ENCODE results near the gene PSEN2. TPM values are rescaled to one million over a fixed set of nuclear protein-coding genes. Genes with fewer than 3 reads are reported as not detected.
A peak's percentile ranks its signal among the peaks of the same experiment; 100 is the strongest.

PSEN2 gene
- total RNA-seq, 6 donors from 2014 or later = 31.2 to 70.9 (median 37.6) TPM

DNA sequence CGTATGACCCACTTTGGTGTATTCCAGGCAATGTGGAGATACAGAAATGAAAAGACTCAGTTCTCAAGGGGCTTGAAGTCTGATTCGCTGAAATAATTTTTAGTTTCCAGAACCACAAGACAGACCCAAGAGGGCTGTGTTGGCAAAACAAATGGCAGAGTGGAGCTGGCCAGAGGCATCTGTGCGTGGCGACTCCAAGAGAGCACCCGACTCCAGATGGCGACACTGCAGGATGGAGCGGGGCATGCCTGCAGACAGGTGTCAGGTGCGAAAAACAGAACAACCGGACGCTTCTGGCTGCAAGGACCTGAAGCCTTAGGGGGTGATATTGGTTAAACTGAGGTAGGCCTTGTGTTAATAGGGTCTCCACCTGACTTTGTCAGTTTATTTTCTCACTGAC lies 38.0 kb downstream of the PSEN2 start:
- Histone ChIP-seq H3K9me3 (no peaks in the 10 kb centered on the region), H3K4me1 (no peaks in the 10 kb centered on the region), H3K36me3 (peaks cover 0 to 33% (median 3%) of the 10 kb centered on the region in 4 donors), H3K4me3 (no peak overlapping the region), H3K27ac (no peak overlapping the region), H3K27me3 (no peaks in the 10 kb centered on the region)
- 97% methylated on average over 10 of the region's 10 CpGs for WGBS, 2 donors
- TF ChIP-seq, protein P1, sequence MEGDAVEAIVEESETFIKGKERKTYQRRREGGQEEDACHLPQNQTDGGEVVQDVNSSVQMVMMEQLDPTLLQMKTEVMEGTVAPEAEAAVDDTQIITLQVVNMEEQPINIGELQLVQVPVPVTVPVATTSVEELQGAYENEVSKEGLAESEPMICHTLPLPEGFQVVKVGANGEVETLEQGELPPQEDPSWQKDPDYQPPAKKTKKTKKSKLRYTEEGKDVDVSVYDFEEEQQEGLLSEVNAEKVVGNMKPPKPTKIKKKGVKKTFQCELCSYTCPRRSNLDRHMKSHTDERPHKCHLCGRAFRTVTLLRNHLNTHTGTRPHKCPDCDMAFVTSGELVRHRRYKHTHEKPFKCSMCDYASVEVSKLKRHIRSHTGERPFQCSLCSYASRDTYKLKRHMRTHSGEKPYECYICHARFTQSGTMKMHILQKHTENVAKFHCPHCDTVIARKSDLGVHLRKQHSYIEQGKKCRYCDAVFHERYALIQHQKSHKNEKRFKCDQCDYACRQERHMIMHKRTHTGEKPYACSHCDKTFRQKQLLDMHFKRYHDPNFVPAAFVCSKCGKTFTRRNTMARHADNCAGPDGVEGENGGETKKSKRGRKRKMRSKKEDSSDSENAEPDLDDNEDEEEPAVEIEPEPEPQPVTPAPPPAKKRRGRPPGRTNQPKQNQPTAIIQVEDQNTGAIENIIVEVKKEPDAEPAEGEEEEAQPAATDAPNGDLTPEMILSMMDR (IDR thresholded peaks at IDR 0.05) = no peak
- TF ChIP-seq POLR2A (IDR thresholded peaks at IDR 0.05) (no peak), POLR2AphosphoS5 (IDR thresholded peaks at IDR 0.05) (no peak), EP300 (IDR thresholded peaks at IDR 0.05) (no peak)
- ATAC-seq (ENCODE audit: low FRiP score in 2 of 2) (no peak), DNase-seq (no peak)

DNA sequence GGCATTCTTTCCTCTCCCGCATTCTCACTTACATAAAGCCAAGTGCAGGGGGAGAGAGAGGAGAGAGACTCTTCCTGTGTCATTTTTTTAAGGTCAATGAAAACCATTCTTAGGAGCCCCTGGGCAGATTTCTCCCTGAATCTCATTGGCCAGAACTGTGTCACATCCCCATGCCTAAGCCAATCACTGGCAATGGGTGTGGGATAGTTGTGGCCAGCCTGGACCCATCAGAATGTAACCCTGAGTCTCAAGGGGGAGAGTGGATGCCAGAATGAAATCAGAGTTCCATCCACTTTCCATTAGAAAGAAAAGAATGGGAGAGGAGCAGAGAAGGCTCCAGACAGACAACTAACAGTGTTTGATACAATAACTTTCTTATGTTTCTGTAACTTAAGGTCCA lies 38.5 kb downstream of the PSEN2 start:
- H3K27ac ChIP-seq = no peak overlapping the region
- H3K9me3 ChIP-seq = no peaks in the 10 kb centered on the region
- ATAC-seq (ENCODE audit: low FRiP score in 2 of 2) (no peak), DNase-seq (no peak)
- peaks cover 0 to 33% (median 3%) of the 10 kb centered on the region in 4 donors for H3K36me3 ChIP-seq
- H3K4me1 ChIP-seq = no peaks in the 10 kb centered on the region
- 79 to 94% methylated on average over 1 of the region's 1 CpG for WGBS, 2 donors
- H3K27me3 ChIP-seq = no peaks in the 10 kb centered on the region
- TF ChIP-seq EP300 (IDR thresholded peaks at IDR 0.05) (no peak), POLR2A (IDR thresholded peaks at IDR 0.05) (no peak), POLR2AphosphoS5 (IDR thresholded peaks at IDR 0.05) (no peak)
- TF ChIP-seq, protein P1 (IDR thresholded peaks at IDR 0.05) = no peak
- H3K4me3 ChIP-seq = no peak overlapping the region

DNA sequence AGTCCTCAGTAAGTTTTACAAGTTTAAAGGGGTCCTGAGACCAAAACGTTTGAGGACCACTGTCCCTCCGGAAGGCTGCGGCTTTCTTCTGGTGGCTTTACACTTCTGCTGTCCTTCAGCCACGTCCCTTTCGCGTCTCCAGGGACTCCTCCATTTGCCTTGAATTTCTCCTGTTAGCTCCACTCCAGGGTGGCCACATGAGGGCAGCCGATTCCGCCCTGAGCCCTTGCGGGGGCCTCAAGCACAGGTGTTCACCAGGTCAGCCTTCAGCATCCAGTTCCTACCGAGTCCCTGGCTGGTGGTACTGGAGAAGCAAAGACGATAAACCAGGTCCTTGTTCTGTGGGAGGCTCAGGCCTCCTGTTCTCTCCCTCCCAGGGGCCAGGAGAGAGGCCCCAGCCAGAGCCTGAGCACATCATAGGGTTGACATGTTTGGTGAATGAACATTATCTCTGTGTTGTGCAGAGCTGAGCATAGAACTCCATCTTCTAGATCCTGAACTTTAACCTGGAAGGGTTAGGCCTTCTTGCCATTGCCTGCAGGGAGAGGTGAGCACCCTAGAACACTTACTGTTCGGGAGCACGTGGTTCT lies 42.3 kb downstream of the PSEN2 start:
- Histone ChIP-seq H3K4me1 (no peaks in the 10 kb centered on the region), H3K36me3 (peaks cover 0 to 34% (median 3%) of the 10 kb centered on the region in 4 donors), H3K4me3 (no peak overlapping the region), H3K27me3 (no peaks in the 10 kb centered on the region), H3K27ac (no peak overlapping the region), H3K9me3 (no peaks in the 10 kb centered on the region)
- WGBS, 2 donors = 33 to 54% methylated on average over 12 to 13 of the region's 13 CpGs
- DNase-seq (peak in 1 of 2 donors; percentile 68), ATAC-seq (ENCODE audit: low FRiP score in 2 of 2) (peak; percentile 69 to 78)
- TF ChIP-seq, protein P1 (IDR thresholded peaks at IDR 0.05) = peak in 5 of 6 experiments; percentile 15 to 66 (median 60)
- TF ChIP-seq POLR2AphosphoS5 (IDR thresholded peaks at IDR 0.05) (no peak), EP300 (IDR thresholded peaks at IDR 0.05) (no peak)

DNA sequence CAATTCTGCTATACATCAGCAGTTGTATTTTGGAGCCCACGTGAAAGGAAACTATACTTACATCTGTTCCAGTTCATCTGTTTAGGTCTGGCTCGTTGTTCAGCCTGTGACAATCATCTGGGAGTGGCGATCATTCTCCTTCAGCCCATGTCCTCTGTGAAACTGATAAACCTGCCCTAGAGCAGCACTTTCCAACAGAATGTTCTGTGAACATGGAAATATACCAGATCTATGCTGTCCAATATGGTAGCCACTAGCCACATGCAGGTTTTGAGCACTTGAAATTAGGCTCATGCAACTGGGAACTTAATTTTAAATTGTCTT lies 45.2 kb downstream of the PSEN2 start:
- 89 to 92% methylated on average over 3 of the region's 3 CpGs for WGBS, 2 donors
- no peak overlapping the region for H3K4me3 ChIP-seq
- H3K4me1 ChIP-seq = no peaks in the 10 kb centered on the region
- H3K27me3 ChIP-seq = no peaks in the 10 kb centered on the region
- DNase-seq = no peak
- H3K27ac ChIP-seq = no peak overlapping the region
- peaks cover 0 to 17% (median 3%) of the 10 kb centered on the region in 4 donors for H3K36me3 ChIP-seq
- TF ChIP-seq, protein P1 (IDR thresholded peaks at IDR 0.05) = no peak
- TF ChIP-seq POLR2A (IDR thresholded peaks at IDR 0.05) (no peak), POLR2AphosphoS5 (IDR thresholded peaks at IDR 0.05) (no peak), EP300 (IDR thresholded peaks at IDR 0.05) (no peak)
- ATAC-seq (ENCODE audit: low FRiP score in 2 of 2) = no peak
- no peaks in the 10 kb centered on the region for H3K9me3 ChIP-seq

DNA sequence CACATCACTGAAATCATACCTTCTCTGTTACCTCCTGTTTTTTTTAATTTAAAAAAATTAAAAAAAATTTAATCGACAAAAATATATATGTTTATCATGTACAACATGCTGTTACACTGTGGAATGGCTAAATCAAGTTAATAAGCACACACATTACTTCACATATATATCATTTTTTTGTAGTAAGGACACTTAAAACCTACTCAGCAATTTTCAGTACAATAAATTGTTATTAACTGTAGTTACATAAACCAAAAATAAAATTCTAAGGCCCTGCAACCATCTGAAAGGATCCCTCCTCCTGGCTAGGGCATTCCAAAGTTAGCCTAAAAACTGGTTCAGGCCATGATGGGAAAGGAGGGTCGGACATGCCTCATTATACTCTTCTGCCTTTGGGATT lies 46.1 kb downstream of the PSEN2 start:
- no peaks in the 10 kb centered on the region for H3K4me1 ChIP-seq
- no peak overlapping the region for H3K4me3 ChIP-seq
- 93 to 96% methylated on average over 2 of the region's 2 CpGs for WGBS, 2 donors
- DNase-seq = no peak
- H3K27me3 ChIP-seq = no peaks in the 10 kb centered on the region
- ATAC-seq (ENCODE audit: low FRiP score in 2 of 2) = no peak
- H3K27ac ChIP-seq = no peak overlapping the region
- TF ChIP-seq POLR2A (IDR thresholded peaks at IDR 0.05) = no peak
- no peak for TF ChIP-seq EP300 (IDR thresholded peaks at IDR 0.05)
- no peak for TF ChIP-seq POLR2AphosphoS5 (IDR thresholded peaks at IDR 0.05)
- TF ChIP-seq, protein P1 (IDR thresholded peaks at IDR 0.05) = no peak
- H3K36me3 ChIP-seq = peaks cover 0 to 11% (median 0%) of the 10 kb centered on the region in 4 donors
- H3K9me3 ChIP-seq = no peaks in the 10 kb centered on the region

Measured in upper lobe of left lung (tissue), 6 donors.